GM19324 (cell line): ENCODE measurements around the gene PFN3.

ENCODE experiments used
- ATAC-seq: cut with Tn5 transposase; IDR thresholded peaks from one replicate; pipeline ENCODE4 v1.9.1; 2021; ENCODE audit warnings: mild to moderate bottlenecking, moderate library complexity; ENCODE audit not compliant: unreplicated experiment, low FRiP score

The PFN3 gene

GRCh38 chr5:177396807-177397206, 3.7 kb downstream of the PFN3 start:
- ATAC-seq, result no peak

DNA sequence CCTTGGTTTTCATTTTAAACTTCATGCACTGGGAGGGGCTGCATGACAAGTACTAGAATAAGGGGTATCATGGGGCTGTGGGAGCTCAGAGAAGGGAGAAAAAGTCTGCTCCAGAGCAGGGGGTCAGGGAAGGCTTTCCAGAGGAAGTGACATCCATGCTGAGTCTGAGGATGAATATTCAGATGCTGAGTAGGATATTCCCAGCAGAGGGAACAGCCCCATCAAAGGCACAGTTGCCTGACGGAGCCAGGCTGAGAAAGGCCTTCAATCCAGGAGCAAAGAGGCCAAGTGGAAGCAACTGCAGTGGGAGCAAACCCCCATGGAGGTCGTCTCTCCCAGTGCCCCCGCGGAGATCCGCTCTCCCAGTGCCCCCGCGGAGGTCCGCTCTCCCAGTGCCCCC, 4.4 kb downstream of the PFN3 start:
- no peak for ATAC-seq

GRCh38 chr5:177393990-177394389, 6.5 kb downstream of the PFN3 start:
- ATAC-seq, result no peak

DNA sequence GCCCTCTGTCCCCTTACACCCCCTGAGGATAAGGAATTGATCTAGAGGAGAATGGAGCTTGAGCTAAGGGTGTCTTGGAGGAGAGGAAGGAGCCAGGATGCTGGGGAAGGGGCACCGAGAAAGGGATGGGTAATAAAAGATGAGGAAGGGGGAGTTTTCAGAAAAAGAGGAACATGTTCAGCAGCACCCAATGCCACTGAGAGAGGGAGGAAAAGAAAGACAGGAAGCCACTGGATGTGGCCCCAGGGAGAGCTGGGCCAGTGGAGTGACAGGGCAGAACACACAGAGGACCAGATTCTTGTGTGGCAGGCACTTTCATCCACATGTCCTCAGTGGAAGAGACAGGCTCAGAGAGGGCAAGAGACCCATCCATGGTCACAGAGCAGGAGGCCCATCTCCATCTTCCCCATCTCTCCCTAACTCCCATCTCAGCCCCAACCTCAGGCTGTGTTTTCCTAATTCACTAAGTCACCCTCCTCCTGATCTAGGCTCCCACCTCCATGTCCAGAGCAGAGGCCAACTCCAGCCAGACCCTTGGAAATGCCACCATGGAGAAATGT, 7.2 kb downstream of the PFN3 start:
- ATAC-seq, result no peak

DNA sequence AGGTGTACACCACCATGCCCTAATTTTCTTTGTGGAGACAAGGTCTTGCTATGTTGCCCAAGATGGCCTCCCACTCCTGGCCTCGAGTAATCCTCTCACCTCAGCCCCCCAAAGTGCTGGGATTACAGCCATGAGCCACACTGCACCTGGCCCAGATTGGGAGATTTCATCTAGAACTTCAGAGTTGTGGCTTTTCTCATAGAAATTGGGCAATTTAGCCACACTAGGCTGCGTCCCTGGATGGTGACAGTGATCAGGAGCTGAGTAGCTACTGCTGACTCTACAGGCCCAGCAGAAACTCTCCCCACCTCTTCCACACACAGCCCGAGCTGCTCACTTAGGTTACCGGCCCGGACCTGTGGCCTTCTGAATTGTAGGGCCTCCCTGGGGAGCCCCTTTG, 7.7 kb downstream of the PFN3 start:
- no peak for ATAC-seq

DNA sequence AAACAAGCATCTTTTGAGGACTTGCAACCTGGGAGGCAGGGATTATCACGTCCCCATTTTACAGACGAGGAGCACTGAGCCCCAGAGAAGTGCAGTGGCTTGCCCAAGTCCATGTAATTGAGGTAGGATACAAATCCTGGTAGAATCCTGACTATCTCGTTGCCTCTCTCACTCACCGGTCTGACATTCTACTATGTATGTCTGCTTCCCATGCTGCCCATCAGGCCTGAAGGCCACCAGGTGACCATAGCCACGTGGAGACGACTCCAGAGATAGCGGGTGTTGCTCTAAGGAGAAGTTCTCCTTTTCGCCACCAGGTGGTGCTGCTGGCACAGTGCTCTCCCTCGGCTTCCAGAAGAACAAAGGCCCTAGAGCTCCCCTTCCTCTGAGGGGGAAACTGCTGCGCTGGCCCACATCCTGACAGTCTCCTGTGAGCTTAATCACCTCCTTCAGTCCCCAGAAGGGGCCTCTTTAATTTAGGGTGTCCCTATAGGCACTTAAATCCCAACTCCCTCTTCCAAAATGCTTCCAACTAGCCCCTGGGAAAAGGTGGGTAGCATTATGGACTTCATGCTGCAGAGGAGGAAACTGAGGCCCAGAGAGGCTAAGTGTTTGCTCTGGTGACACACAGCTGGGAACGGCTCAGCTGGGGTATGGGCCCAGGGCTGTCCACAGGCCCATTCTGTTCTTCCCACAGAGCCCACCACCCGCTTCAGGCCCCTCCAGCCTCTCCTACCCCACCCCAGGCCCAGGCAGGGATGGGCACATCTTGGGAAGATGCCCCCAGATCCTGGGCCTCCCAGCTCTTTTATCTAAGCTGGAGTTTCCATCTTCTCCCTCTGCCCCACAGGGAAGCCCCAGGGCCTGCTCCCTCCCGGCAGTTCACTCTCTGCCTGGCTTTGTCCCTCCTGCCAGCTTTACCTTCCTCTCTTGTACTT, 9.8 kb downstream of the PFN3 start:
- no peak for ATAC-seq

GRCh38 chr5:177389241-177390169, 11.0 kb downstream of the PFN3 start:
- ATAC-seq, result peak; percentile 50

- ATAC-seq, result no peak
Observed at GRCh38 chr5:177388521-177389052, 11.9 kb downstream of the PFN3 start.

GRCh38 chr5:177387405-177387804, 13.1 kb downstream of the PFN3 start:
- no peak for ATAC-seq

GRCh38 chr5:177386542-177386941, 13.9 kb downstream of the PFN3 start:
- ATAC-seq, result no peak

- no peak for ATAC-seq
Observed at GRCh38 chr5:177385720-177386119, 14.7 kb downstream of the PFN3 start.

- no peak for ATAC-seq
Observed at GRCh38 chr5:177384134-177384533, 16.3 kb downstream of the PFN3 start, which contains the start of gene SLC34A1. SLC34A1 (plus strand) TSS chr5:177384434; CDS start chr5:177385742, 1,308 bp downstream.

- ATAC-seq, result no peak
Observed at GRCh38 chr5:177383181-177383580, 17.3 kb downstream of the PFN3 start.

- no peak for ATAC-seq
Observed at GRCh38 chr5:177382423-177383029, 17.9 kb downstream of the PFN3 start.

GRCh38 chr5:177380805-177381126, 19.7 kb downstream of the PFN3 start:
- ATAC-seq, result no peak

- no peak for ATAC-seq
Observed at GRCh38 chr5:177378884-177379883, 21.3 kb downstream of the PFN3 start.

DNA sequence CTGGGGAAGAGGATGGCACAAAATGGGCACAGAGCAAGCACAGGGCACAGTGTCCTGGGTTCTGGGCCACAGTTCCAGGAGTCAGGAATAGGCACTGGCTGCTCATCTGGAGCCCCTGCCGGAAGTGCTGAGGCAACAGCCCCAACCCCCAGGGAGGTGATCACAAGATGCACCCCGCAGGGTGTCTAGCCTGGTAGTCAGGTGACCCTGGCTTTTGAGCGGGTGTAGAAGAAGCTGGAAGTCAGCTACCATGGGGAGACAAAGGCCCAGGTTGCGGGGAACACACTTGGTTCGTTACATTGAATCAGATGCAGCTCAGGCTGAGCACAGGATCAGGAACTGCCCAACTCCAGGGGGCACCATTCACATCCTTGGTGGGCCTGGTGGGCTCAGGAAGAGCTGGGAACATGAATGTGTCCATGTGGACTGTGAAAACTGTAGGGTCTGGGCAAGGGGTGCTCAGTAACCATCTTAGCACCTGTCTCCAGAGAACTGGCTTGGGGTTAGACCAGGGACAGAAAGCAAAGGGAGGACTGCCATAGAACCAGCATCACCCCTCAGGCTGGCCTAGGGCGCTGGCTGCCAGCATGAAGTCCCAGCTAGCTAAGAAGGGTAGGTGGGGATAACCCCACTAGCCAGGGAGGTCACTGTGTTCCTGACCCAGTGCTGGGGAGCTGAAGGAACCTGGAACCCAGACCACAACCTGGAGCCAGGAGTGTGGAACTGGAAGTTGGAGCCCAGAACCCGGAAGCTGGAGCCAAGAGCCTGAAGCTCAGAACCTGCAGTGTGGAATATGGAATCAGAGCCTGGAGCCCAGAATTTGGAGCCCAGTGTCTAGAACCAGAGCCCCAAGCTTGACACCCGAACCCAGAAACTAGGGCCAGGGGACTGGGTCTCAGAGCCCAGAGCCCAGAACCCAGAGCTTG, 22.3 kb downstream of the PFN3 start:
- ATAC-seq, result no peak

DNA sequence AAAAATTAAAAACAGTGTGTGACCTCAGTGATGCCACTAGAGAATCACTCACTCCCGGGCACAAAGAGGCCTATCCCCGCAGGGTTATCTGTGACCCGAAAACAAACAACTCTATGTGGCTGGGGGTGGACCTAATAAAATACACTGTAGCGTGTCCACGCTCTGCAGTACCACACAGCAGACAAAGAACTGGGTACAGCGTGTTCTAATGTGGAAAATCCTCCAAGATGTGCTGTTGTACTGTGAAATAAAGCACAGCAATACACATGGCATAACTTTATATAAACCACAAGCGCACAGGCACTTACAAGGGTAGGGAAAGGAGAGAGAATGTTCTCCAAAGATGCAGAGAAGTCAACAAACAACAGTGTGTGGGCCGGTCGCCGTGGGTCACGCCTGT, 24.4 kb downstream of the PFN3 start:
- no peak for ATAC-seq
